ENCODE results near the gene RPRM. TPM values are rescaled to one million over a fixed set of nuclear protein-coding genes. Genes with fewer than 3 reads are reported as not detected.
"Not testable (repeated sequence)": the region's sequence is repeated elsewhere in the genome, so short reads cannot be mapped to it uniquely, and the experiment has no call there.

RPRM gene
- polyA plus RNA-seq, 1 donor: 3.2 TPM

GRCh38 chr2:153462338-153462859 is 16.2 kb downstream of the RPRM start:
- H3K4me3 ChIP-seq (ENCODE audit: low read length): no peak overlapping the region
- no peak for DNase-seq
- no peaks in the 10 kb centered on the region for H3K9me3 ChIP-seq (ENCODE audit: control insufficient read depth, low read depth, low read length)
- H3K4me1 ChIP-seq (ENCODE audit: control insufficient read depth, insufficient read depth, low read length): no peaks in the 10 kb centered on the region
- H3K27me3 ChIP-seq (ENCODE audit: control insufficient read depth, insufficient read depth, low read length): no peaks in the 10 kb centered on the region
- no peaks in the 10 kb centered on the region for H3K36me3 ChIP-seq (ENCODE audit: control insufficient read depth, insufficient read depth, low read length)
- WGBS (ENCODE audit: insufficient coverage, low lambda C conversion rate): 100% methylated on average over 1 of the region's 2 CpGs
- no peak overlapping the region for H3K27ac ChIP-seq (ENCODE audit: low read length)

- Histone ChIP-seq H3K36me3 (ENCODE audit: control insufficient read depth, insufficient read depth, low read length) (no peaks in the 10 kb centered on the region), H3K27me3 (ENCODE audit: control insufficient read depth, insufficient read depth, low read length) (no peaks in the 10 kb centered on the region), H3K9me3 (ENCODE audit: control insufficient read depth, low read depth, low read length) (no peaks in the 10 kb centered on the region), H3K4me3 (ENCODE audit: low read length) (no peak overlapping the region), H3K4me1 (ENCODE audit: control insufficient read depth, insufficient read depth, low read length) (no peaks in the 10 kb centered on the region), H3K27ac (ENCODE audit: low read length) (no peak overlapping the region)
- 35% methylated on average over 2 of the region's 5 CpGs for WGBS (ENCODE audit: insufficient coverage, low lambda C conversion rate)
- no peak for DNase-seq
Observed at GRCh38 chr2:153461453-153461852, 17.1 kb downstream of the RPRM start.

- H3K27ac ChIP-seq (ENCODE audit: low read length): no peak overlapping the region
- no peaks in the 10 kb centered on the region for H3K36me3 ChIP-seq (ENCODE audit: control insufficient read depth, insufficient read depth, low read length)
- WGBS (ENCODE audit: insufficient coverage, low lambda C conversion rate): 100% methylated on average over 1 of the region's 8 CpGs
- H3K27me3 ChIP-seq (ENCODE audit: control insufficient read depth, insufficient read depth, low read length): no peaks in the 10 kb centered on the region
- H3K9me3 ChIP-seq (ENCODE audit: control insufficient read depth, low read depth, low read length): no peaks in the 10 kb centered on the region
- H3K4me1 ChIP-seq (ENCODE audit: control insufficient read depth, insufficient read depth, low read length): no peaks in the 10 kb centered on the region
- H3K4me3 ChIP-seq (ENCODE audit: low read length): no peak overlapping the region
- no peak for DNase-seq
Observed at GRCh38 chr2:153455861-153456260, 22.7 kb downstream of the RPRM start.

GRCh38 chr2:153455403-153455802 is 23.2 kb downstream of the RPRM start:
- no peaks in the 10 kb centered on the region for H3K36me3 ChIP-seq (ENCODE audit: control insufficient read depth, insufficient read depth, low read length)
- DNase-seq: no peak
- no CpG with 5 or more reads among the region's 21 CpGs for WGBS (ENCODE audit: insufficient coverage, low lambda C conversion rate)
- H3K4me3 ChIP-seq (ENCODE audit: low read length): no peak overlapping the region
- no peaks in the 10 kb centered on the region for H3K27me3 ChIP-seq (ENCODE audit: control insufficient read depth, insufficient read depth, low read length)
- no peak overlapping the region for H3K27ac ChIP-seq (ENCODE audit: low read length)
- H3K9me3 ChIP-seq (ENCODE audit: control insufficient read depth, low read depth, low read length): no peaks in the 10 kb centered on the region
- H3K4me1 ChIP-seq (ENCODE audit: control insufficient read depth, insufficient read depth, low read length): no peaks in the 10 kb centered on the region

- Histone ChIP-seq H3K9me3 (ENCODE audit: control insufficient read depth, low read depth, low read length) (no peaks in the 10 kb centered on the region), H3K4me3 (ENCODE audit: low read length) (no peak overlapping the region), H3K4me1 (ENCODE audit: control insufficient read depth, insufficient read depth, low read length) (no peaks in the 10 kb centered on the region), H3K27ac (ENCODE audit: low read length) (no peak overlapping the region), H3K36me3 (ENCODE audit: control insufficient read depth, insufficient read depth, low read length) (no peaks in the 10 kb centered on the region), H3K27me3 (ENCODE audit: control insufficient read depth, insufficient read depth, low read length) (no peaks in the 10 kb centered on the region)
- DNase-seq: no peak
- WGBS (ENCODE audit: insufficient coverage, low lambda C conversion rate): 90% methylated on average over 2 of the region's 5 CpGs
Observed at GRCh38 chr2:153451611-153452010, 27.0 kb downstream of the RPRM start.

GRCh38 chr2:153443106-153443505 is 35.5 kb downstream of the RPRM start:
- H3K9me3 ChIP-seq (ENCODE audit: control insufficient read depth, low read depth, low read length): no peaks in the 10 kb centered on the region
- no peak overlapping the region for H3K27ac ChIP-seq (ENCODE audit: low read length)
- no peak overlapping the region for H3K4me3 ChIP-seq (ENCODE audit: low read length)
- H3K36me3 ChIP-seq (ENCODE audit: control insufficient read depth, insufficient read depth, low read length): no peaks in the 10 kb centered on the region
- no peak for DNase-seq
- no peaks in the 10 kb centered on the region for H3K27me3 ChIP-seq (ENCODE audit: control insufficient read depth, insufficient read depth, low read length)
- WGBS (ENCODE audit: insufficient coverage, low lambda C conversion rate): no CpG with 5 or more reads among the region's 4 CpGs
- no peaks in the 10 kb centered on the region for H3K4me1 ChIP-seq (ENCODE audit: control insufficient read depth, insufficient read depth, low read length)

- no CpG with 5 or more reads among the region's 5 CpGs for WGBS (ENCODE audit: insufficient coverage, low lambda C conversion rate)
Observed at GRCh38 chr2:153442616-153443015, 35.9 kb downstream of the RPRM start.

GRCh38 chr2:153440090-153440489 is 38.5 kb downstream of the RPRM start:
- not testable (repeated sequence) for H3K4me1 ChIP-seq (ENCODE audit: control insufficient read depth, insufficient read depth, low read length); H3K4me3 ChIP-seq (ENCODE audit: low read length); H3K27me3 ChIP-seq (ENCODE audit: control insufficient read depth, insufficient read depth, low read length); H3K27ac ChIP-seq (ENCODE audit: low read length); H3K9me3 ChIP-seq (ENCODE audit: control insufficient read depth, low read depth, low read length); H3K36me3 ChIP-seq (ENCODE audit: control insufficient read depth, insufficient read depth, low read length); DNase-seq
- no CpG with 5 or more reads among the region's 2 CpGs for WGBS (ENCODE audit: insufficient coverage, low lambda C conversion rate)

More at GRCh38 chr2:153442616-153443015, 35.9 kb downstream of the RPRM start:
- not testable (repeated sequence) for H3K27me3 ChIP-seq (ENCODE audit: control insufficient read depth, insufficient read depth, low read length); H3K4me1 ChIP-seq (ENCODE audit: control insufficient read depth, insufficient read depth, low read length); H3K4me3 ChIP-seq (ENCODE audit: low read length); H3K27ac ChIP-seq (ENCODE audit: low read length); H3K9me3 ChIP-seq (ENCODE audit: control insufficient read depth, low read depth, low read length); H3K36me3 ChIP-seq (ENCODE audit: control insufficient read depth, insufficient read depth, low read length); DNase-seq

GRCh38 chr2:153433403-153433802 is 45.2 kb downstream of the RPRM start:
- Histone ChIP-seq H3K4me1 (ENCODE audit: control insufficient read depth, insufficient read depth, low read length) (no peaks in the 10 kb centered on the region), H3K27me3 (ENCODE audit: control insufficient read depth, insufficient read depth, low read length) (no peaks in the 10 kb centered on the region), H3K9me3 (ENCODE audit: control insufficient read depth, low read depth, low read length) (no peaks in the 10 kb centered on the region), H3K4me3 (ENCODE audit: low read length) (no peak overlapping the region), H3K36me3 (ENCODE audit: control insufficient read depth, insufficient read depth, low read length) (no peaks in the 10 kb centered on the region), H3K27ac (ENCODE audit: low read length) (no peak overlapping the region)
- no peak for DNase-seq
- 87% methylated on average over 3 of the region's 3 CpGs for WGBS (ENCODE audit: insufficient coverage, low lambda C conversion rate)

- Histone ChIP-seq H3K36me3 (ENCODE audit: control insufficient read depth, insufficient read depth, low read length) (no peaks in the 10 kb centered on the region), H3K27ac (ENCODE audit: low read length) (no peak overlapping the region), H3K9me3 (ENCODE audit: control insufficient read depth, low read depth, low read length) (no peaks in the 10 kb centered on the region), H3K4me1 (ENCODE audit: control insufficient read depth, insufficient read depth, low read length) (no peaks in the 10 kb centered on the region), H3K27me3 (ENCODE audit: control insufficient read depth, insufficient read depth, low read length) (no peaks in the 10 kb centered on the region), H3K4me3 (ENCODE audit: low read length) (no peak overlapping the region)
- WGBS (ENCODE audit: insufficient coverage, low lambda C conversion rate): 45% methylated on average over 2 of the region's 2 CpGs
- DNase-seq: no peak
Observed at GRCh38 chr2:153432381-153432780, 46.2 kb downstream of the RPRM start.

- DNase-seq: no peak
Observed at GRCh38 chr2:153431114-153431513, 47.4 kb downstream of the RPRM start.

More at GRCh38 chr2:153431114-153431513, 47.4 kb downstream of the RPRM start:
- Histone ChIP-seq H3K9me3 (ENCODE audit: control insufficient read depth, low read depth, low read length) (no peaks in the 10 kb centered on the region), H3K27ac (ENCODE audit: low read length) (no peak overlapping the region), H3K27me3 (ENCODE audit: control insufficient read depth, insufficient read depth, low read length) (no peaks in the 10 kb centered on the region), H3K4me3 (ENCODE audit: low read length) (no peak overlapping the region), H3K36me3 (ENCODE audit: control insufficient read depth, insufficient read depth, low read length) (no peaks in the 10 kb centered on the region), H3K4me1 (ENCODE audit: control insufficient read depth, insufficient read depth, low read length) (no peaks in the 10 kb centered on the region)
- WGBS (ENCODE audit: insufficient coverage, low lambda C conversion rate): 80% methylated on average over 1 of the region's 1 CpG
